Loucy (cell line): ENCODE data around the gene CPT2.

Source experiments
- H2AFZ ChIP-seq: fragments of 200-600 bp; sonication (generic); 2 replicates; pipeline ENCODE4 v1.6.0; 2016; ENCODE audit warnings: antibody characterized with exemption, mild to moderate bottlenecking, low read length, moderate library complexity
- H3F3A ChIP-seq: fragments of 200-600 bp; 2 replicates; pipeline ENCODE4 v1.6.0; 2016; ENCODE audit warnings: antibody characterized with exemption, low read depth, mild to moderate bottlenecking
- H3K27me3 ChIP-seq: fragments of 200-600 bp; sonication (generic); 2 replicates; pipeline ENCODE4 v1.6.1; 2014; ENCODE audit warnings: low read length, mild to moderate bottlenecking; ENCODE audit not compliant: insufficient read depth, poor library complexity, severe bottlenecking
- H3K36me3 ChIP-seq: fragments of 200-600 bp; sonication (generic); 2 replicates; pipeline ENCODE4 v1.6.1; 2016; ENCODE audit warnings: low read length; ENCODE audit not compliant: insufficient read depth
- H3K4me1 ChIP-seq: fragments of 200-600 bp; sonication (generic); 2 replicates; pipeline ENCODE4 v1.5.1; 2014; ENCODE audit warnings: low read length, mild to moderate bottlenecking; ENCODE audit not compliant: insufficient read depth, poor library complexity, severe bottlenecking
- H3K4me2 ChIP-seq: fragments of 200-600 bp; sonication (generic); 2 replicates; pipeline ENCODE4 v1.6.0; 2014; ENCODE audit warnings: antibody characterized with exemption, low read length, low read depth, mild to moderate bottlenecking; ENCODE audit not compliant: poor library complexity, severe bottlenecking
- H3K4me3 ChIP-seq: fragments of 200-600 bp; sonication (generic); 2 replicates; pipeline ENCODE4 v1.5.1; 2014; ENCODE audit warnings: low read length, mild to moderate bottlenecking, mixed read lengths; ENCODE audit not compliant: poor library complexity, severe bottlenecking
- H3K79me2 ChIP-seq: fragments of 200-600 bp; sonication (generic); 2 replicates; pipeline ENCODE4 v1.6.1; 2014; ENCODE audit warnings: low read length; ENCODE audit not compliant: insufficient read depth
- H3K9ac ChIP-seq: fragments of 200-600 bp; sonication (generic); 2 replicates; pipeline ENCODE4 v1.6.0; 2014; ENCODE audit warnings: mild to moderate bottlenecking, low read depth, low read length, moderate library complexity; ENCODE audit not compliant: poor library complexity, severe bottlenecking
- H3K9me2 ChIP-seq: fragments of 200-600 bp; sonication (generic); replicated peaks from 2 replicates; pipeline ENCODE4 v1.6.1; 2016; ENCODE audit warnings: low read depth, low read length, mixed read lengths
- H3K9me3 ChIP-seq: fragments of 200-600 bp; sonication (generic); 2 replicates; pipeline ENCODE4 v1.6.1; 2014; ENCODE audit warnings: mild to moderate bottlenecking, antibody characterized with exemption, low read length, low read depth; ENCODE audit not compliant: insufficient read depth
- H4K20me1 ChIP-seq: fragments of 200-600 bp; sonication (generic); 2 replicates; pipeline ENCODE4 v1.6.0; 2014; ENCODE audit warnings: antibody characterized with exemption, low read length, mild to moderate bottlenecking; ENCODE audit not compliant: insufficient read depth, poor library complexity, severe bottlenecking
- CTCF ChIP-seq: fragments of 200-600 bp; sonication (generic); conservative IDR thresholded peaks from 2 replicates; pipeline ENCODE4 v1.5.1; 2014; ENCODE audit warnings: mild to moderate bottlenecking, antibody characterized with exemption, low read length
- EZH2phosphoT487 ChIP-seq: fragments of 200-600 bp; IDR thresholded peaks from 2 replicates; pipeline ENCODE4 v1.6.1; 2018; ENCODE audit warnings: antibody characterized with exemption, mild to moderate bottlenecking, moderate library complexity, borderline replicate concordance

The CPT2 gene

GRCh38 chr1:53172426-53173128 lies 24.0 kb upstream of the CPT2 start:
- TF ChIP-seq CTCF, result no peak
- TF ChIP-seq EZH2phosphoT487, result no peak
- no peaks in the 10 kb centered on the region for H3K36me3 ChIP-seq
- H3F3A ChIP-seq, result no peaks in the 10 kb centered on the region
- H3K27me3 ChIP-seq, result no peaks in the 10 kb centered on the region
- H3K9me3 ChIP-seq, result no peaks in the 10 kb centered on the region
- H3K4me1 ChIP-seq, result no peaks in the 10 kb centered on the region
- H3K79me2 ChIP-seq, result no peaks in the 10 kb centered on the region
- H4K20me1 ChIP-seq, result no peaks in the 10 kb centered on the region
- H3K9ac ChIP-seq, result no peak overlapping the region
- H3K4me2 ChIP-seq, result no peak overlapping the region
- H2AFZ ChIP-seq, result peak overlapping the region; percentile 63
- H3K9me2 ChIP-seq, result no peaks in the 10 kb centered on the region
- no peak overlapping the region for H3K4me3 ChIP-seq

- Histone ChIP-seq H3K4me1 (no peaks in the 10 kb centered on the region), H3F3A (no peaks in the 10 kb centered on the region), H4K20me1 (no peaks in the 10 kb centered on the region), H2AFZ (no peak overlapping the region), H3K36me3 (no peaks in the 10 kb centered on the region), H3K4me2 (no peak overlapping the region), H3K9ac (no peak overlapping the region), H3K9me2 (no peaks in the 10 kb centered on the region), H3K79me2 (no peaks in the 10 kb centered on the region), H3K9me3 (no peaks in the 10 kb centered on the region), H3K27me3 (no peaks in the 10 kb centered on the region), H3K4me3 (no peak overlapping the region)
- TF ChIP-seq EZH2phosphoT487, result no peak
- no peak for TF ChIP-seq CTCF
Measured at GRCh38 chr1:53174971-53175913, 21.4 kb upstream of the CPT2 start.

GRCh38 chr1:53176452-53177208 lies 20.0 kb upstream of the CPT2 start:
- H2AFZ ChIP-seq, result no peak overlapping the region

More at GRCh38 chr1:53176452-53177208, 20.0 kb upstream of the CPT2 start:
- Histone ChIP-seq H3K79me2 (no peaks in the 10 kb centered on the region), H4K20me1 (no peaks in the 10 kb centered on the region), H3K9me3 (no peaks in the 10 kb centered on the region), H3K9me2 (no peaks in the 10 kb centered on the region), H3K27me3 (no peaks in the 10 kb centered on the region), H3K4me2 (no peak overlapping the region), H3K4me1 (no peaks in the 10 kb centered on the region), H3K9ac (no peak overlapping the region), H3F3A (no peaks in the 10 kb centered on the region), H3K36me3 (no peaks in the 10 kb centered on the region), H3K4me3 (no peak overlapping the region)
- TF ChIP-seq CTCF (no peak), EZH2phosphoT487 (no peak)
